Measurements from ENCODE around the gene SPN.
"Not testable (repeated sequence)": the region's sequence is repeated elsewhere in the genome, so short reads cannot be mapped to it uniquely, and the experiment has no call there.

The SPN gene

GRCh38 chr16:29646947-29647346 is 16.1 kb upstream of the SPN start:
- no peak for DNase-seq

- peak; percentile 83 for DNase-seq
Measured at GRCh38 chr16:29649588-29650494, 13.2 kb upstream of the SPN start.

- no peak for DNase-seq
Measured at GRCh38 chr16:29650771-29651170, 12.3 kb upstream of the SPN start.

GRCh38 chr16:29651774-29652349 is 11.2 kb upstream of the SPN start:
- DNase-seq: no peak

GRCh38 chr16:29653471-29653870 is 9.6 kb upstream of the SPN start:
- peak; percentile 81 for DNase-seq

GRCh38 chr16:29653890-29654289 is 9.2 kb upstream of the SPN start:
- not testable (repeated sequence) for DNase-seq

- no peak for DNase-seq
Measured at GRCh38 chr16:29656688-29657523, 6.1 kb upstream of the SPN start.

- DNase-seq: no peak
Measured at GRCh38 chr16:29658705-29659104, 4.3 kb upstream of the SPN start.

- no peak for DNase-seq
Measured at GRCh38 chr16:29662000-29662728, 883 bp upstream of the SPN start.

GRCh38 chr16:29662729-29663015 is 375 bp upstream of the SPN start:
- DNase-seq: peak; percentile 96

GRCh38 chr16:29663807-29664090 is 702 bp downstream of the SPN start:
- DNase-seq: no peak

- no peak for DNase-seq
Measured at GRCh38 chr16:29664091-29664921, 1.3 kb downstream of the SPN start.

GRCh38 chr16:29665294-29666077 is 2.4 kb downstream of the SPN start:
- no peak for DNase-seq

GRCh38 chr16:29667322-29667610 is 4.2 kb downstream of the SPN start:
- not testable (repeated sequence) for DNase-seq

- DNase-seq: no peak
Measured at GRCh38 chr16:29667755-29668154, 4.7 kb downstream of the SPN start.

GRCh38 chr16:29668267-29668666 is 5.2 kb downstream of the SPN start:
- DNase-seq: no peak

- DNase-seq: no peak
Measured at GRCh38 chr16:29673501-29673900, 10.5 kb downstream of the SPN start.

GRCh38 chr16:29674188-29674587 is 11.1 kb downstream of the SPN start:
- peak; percentile 86 for DNase-seq

- DNase-seq: peak; percentile 64
Measured at GRCh38 chr16:29675811-29676643, 13.0 kb downstream of the SPN start.

GRCh38 chr16:29676989-29677785 is 14.1 kb downstream of the SPN start:
- DNase-seq: no peak

Measured in GF-D8 (cell line).